K562 (cell line): ENCODE results near the gene PPA1. TPM values are rescaled to one million over a fixed set of nuclear protein-coding genes. Genes with fewer than 3 reads are reported as not detected.

Experiments
- BCLAF1 ChIP-seq, 2 experiments: fragments of 450-650 bp in 1 of 2; IDR thresholded peaks; 2 replicates each; pipeline ENCODE4 v1.6.1; 2011 to 2017; ENCODE audit warnings: low read depth in 2 of 2, antibody characterized with exemption in 1 of 2, borderline replicate concordance in 1 of 2, low read length in 1 of 2, mild to moderate bottlenecking in 1 of 2, mixed read lengths in 1 of 2; ENCODE audit not compliant: control insufficient read depth in 1 of 2
- CAMTA2 ChIP-seq: fragments of 250-450 bp; sonication (Bioruptor Pico); conservative IDR thresholded peaks from 2 replicates; pipeline ENCODE4 v1.5.1; 2022
- DEAF1 ChIP-seq: fragments of 450-650 bp; formaldehyde crosslinking; IDR thresholded peaks from 2 replicates; pipeline ENCODE4 v1.4.0; 2020; ENCODE audit warnings: mild to moderate bottlenecking, moderate library complexity
- ELK3 ChIP-seq: fragments of 450-650 bp; formaldehyde crosslinking; IDR thresholded peaks from 2 replicates; pipeline ENCODE4 v1.4.0; 2020; ENCODE audit warnings: mild to moderate bottlenecking
- EZH2 ChIP-seq: IDR thresholded peaks from 2 replicates; pipeline ENCODE4 v1.6.1; 2012; ENCODE audit warnings: low read depth, mild to moderate bottlenecking, inconsistent platforms, low read length, borderline replicate concordance
- HNRNPLL ChIP-seq: fragments of 200-400 bp; formaldehyde crosslinking; IDR thresholded peaks from 2 replicates; pipeline ENCODE4 v1.6.1; 2017; ENCODE audit warnings: low read length, low read depth, mild to moderate bottlenecking; ENCODE audit not compliant: poor library complexity, severe bottlenecking
- NKRF ChIP-seq: fragments of 450-650 bp; IDR thresholded peaks from 2 replicates; pipeline ENCODE4 v1.6.1; 2016; ENCODE audit warnings: borderline replicate concordance
- RBM14 ChIP-seq: fragments of 200-400 bp; formaldehyde crosslinking; IDR thresholded peaks from 2 replicates; pipeline ENCODE4 v1.6.1; 2018; ENCODE audit warnings: low read depth, mild to moderate bottlenecking, low read length, moderate library complexity, borderline replicate concordance; ENCODE audit not compliant: insufficient read depth
- RNF2 ChIP-seq: sonication (generic); IDR thresholded peaks from 2 replicates; pipeline ENCODE4 v1.6.1; 2016
- SIRT6 ChIP-seq: IDR thresholded peaks from one replicate; pipeline ENCODE4 v1.6.1; 2012; ENCODE audit warnings: low read depth, mild to moderate bottlenecking, control low read depth, inconsistent platforms, low read length, moderate library complexity
- SMARCE1 ChIP-seq: fragments of 450-650 bp; IDR thresholded peaks from 2 replicates; pipeline ENCODE4 v1.7.1; 2016; ENCODE audit warnings: mild to moderate bottlenecking
- TARDBP ChIP-seq: fragments of 450-650 bp; IDR thresholded peaks from 2 replicates; pipeline ENCODE4 v1.6.1; 2016
- USF1 ChIP-seq: sonication (generic); formaldehyde crosslinking; IDR thresholded peaks from 2 replicates; pipeline ENCODE4 v1.9.0; 2022; ENCODE audit warnings: mild to moderate bottlenecking, missing genetic modification reagents
- ZFP1 ChIP-seq: fragments of 450-650 bp; formaldehyde crosslinking; IDR thresholded peaks from 2 replicates; pipeline ENCODE4 v1.4.0; 2020; ENCODE audit warnings: mild to moderate bottlenecking, mixed read lengths
- ZNF165 ChIP-seq: fragments of 250-450 bp; sonication (Bioruptor Pico); IDR thresholded peaks from 2 replicates; pipeline ENCODE4 v1.4.0; 2020; ENCODE audit warnings: borderline replicate concordance
- ZNF316 ChIP-seq: fragments of 450-650 bp; IDR thresholded peaks from 2 replicates; pipeline ENCODE4 v1.6.1; 2016
- ZNF586 ChIP-seq: fragments of 450-650 bp; formaldehyde crosslinking; conservative IDR thresholded peaks from 2 replicates; pipeline ENCODE4 v1.4.0; 2020; ENCODE audit warnings: mild to moderate bottlenecking, moderate library complexity
- ZNF707 ChIP-seq: fragments of 250-450 bp; sonication (Bioruptor Pico); conservative IDR thresholded peaks from 2 replicates; pipeline ENCODE4 v1.8.0; 2022; ENCODE audit warnings: inconsistent platforms, mild to moderate bottlenecking, moderate library complexity
- polyA plus RNA-seq, 8 experiments: library from polyadenylated mRNA; depleted of rRNA in 4 of 8; stranded (reverse) in 5 of 8; unstranded in 3 of 8; fragments of >200 nt; fragmentation: Nextera tagmentation in 2 of 8; fragmentation: Illumina TruSeq in 1 of 8; extraction: Ambion mirVana in 2 of 8; extraction: Trizol in 1 of 8; gene quantifications; 2 replicates each; pipeline versions ENCODE4 v1.2.1 to v1.2.3, GENCODE V29; 2011 to 2014; ENCODE audit warnings: inconsistent platforms in 1 of 8, missing spikeins in 1 of 8
- total RNA-seq, 7 experiments: library from RNA; depleted of rRNA in 6 of 7; stranded (reverse); fragments of >200 nt in 6 of 7; fragmentation: Illumina TruSeq in 2 of 7; extraction: Trizol in 2 of 7; gene quantifications; 2 replicates each; pipeline versions ENCODE4 v1.2.1 to v1.2.3, GENCODE V29; 2011 to 2021; ENCODE audit warnings: low replicate concordance in 1 of 7

PPA1 gene
- total and polyA plus RNA-seq, 9 of the 15 experiments (the other 6 are each of a cell fraction or from before 2014, with no cell fraction given): 301 to 635 (median 471) TPM

GRCh38 chr10:70233109-70233938, at the start of gene PPA1 (continued):
- TF ChIP-seq BCLAF1 (IDR thresholded peaks at IDR 0.05; ENCODE audit: borderline replicate concordance in 1 of 2, control insufficient read depth in 1 of 2, low read depth in 2 of 2, low read length in 1 of 2): 0 out of 4 replicates have a peak, but pooled peaks of 1 of the 2 experiments have one; percentile 44
- TF ChIP-seq DEAF1 (CRISPR knock-in tag): 0 out of 2 replicates have a peak, but pooled peaks have one; percentile 15
- no peak for TF ChIP-seq EZH2
- TF ChIP-seq CAMTA2 (CRISPR knock-in tag): peak; percentile 58; the same call in 1 of the 2 replicates
- TF ChIP-seq ZNF586 (CRISPR knock-in tag): 0 out of 2 replicates have a peak, but pooled peaks have one; percentile 45
- TF ChIP-seq TARDBP: no peak; the same call in 1 of the 2 replicates
- 0 out of 2 replicates have a peak, but pooled peaks have one; percentile 26 for TF ChIP-seq RBM14
- no peak for TF ChIP-seq SIRT6
- TF ChIP-seq ZFP1: 0 out of 2 replicates have a peak, but pooled peaks have one; percentile 46
- TF ChIP-seq ELK3 (CRISPR knock-in tag): 0 out of 2 replicates have a peak, but pooled peaks have one; percentile 20
- TF ChIP-seq ZNF316: no peak
- TF ChIP-seq HNRNPLL: peak; percentile 72
- TF ChIP-seq NKRF: peak; percentile 93
- no peak for TF ChIP-seq ZNF165 (CRISPR knock-in tag)
- TF ChIP-seq USF1 (CRISPR knock-in tag): peak; percentile 90
- TF ChIP-seq SMARCE1: peak; percentile 79
- peak; percentile 39; the same call in 1 of the 2 replicates for TF ChIP-seq ZNF707 (CRISPR knock-in tag)
- TF ChIP-seq RNF2: 0 out of 2 replicates have a peak, but pooled peaks have one; percentile 16
